Activated T-helper 1 cell treated with anti-CD3 and anti-CD28 coated beads, Interleukin-12 subunit alpha, Interleukin-12 subunit beta, Interleukin-2, Interleukin-4 antibody, amounts not matched to agents 30 ng/mL and 10 ng/mL and 1 ng/mL, durations not matched to agents 14 hours and 24 hours and 36 hours (primary cell): Measurements from ENCODE around the gene TBC1D9. TPM values are rescaled to one million over a fixed set of nuclear protein-coding genes. Genes with fewer than 3 reads are reported as not detected.

Experiments
- DNase-seq: peaks from one replicate; pipeline ENCODE4 v3.0.0; 2021; ENCODE audit warnings: low spot score
- H3K27ac Mint-ChIP-seq: one replicate; pipeline ENCODE4 v1.8.0; 2021; ENCODE audit warnings: mild to moderate bottlenecking, mixed read lengths
- H3K27me3 Mint-ChIP-seq: one replicate; pipeline ENCODE4 v1.8.0; 2022; ENCODE audit warnings: mild to moderate bottlenecking, moderate library complexity, mixed read lengths; ENCODE audit not compliant: insufficient read depth
- H3K36me3 Mint-ChIP-seq: one replicate; pipeline ENCODE4 v1.8.0; 2021; ENCODE audit warnings: low read depth, mixed read lengths
- H3K4me1 Mint-ChIP-seq: one replicate; pipeline ENCODE4 v1.8.0; 2021; ENCODE audit warnings: low read depth, mixed read lengths
- H3K4me3 Mint-ChIP-seq: one replicate; pipeline ENCODE4 v1.8.0; 2021; ENCODE audit warnings: mild to moderate bottlenecking, moderate library complexity, mixed read lengths
- H3K9me3 Mint-ChIP-seq: one replicate; pipeline ENCODE4 v1.8.0; 2021; ENCODE audit warnings: mixed read lengths
- intact Hi-C: fragments of 100-400 bp; cut with micrococcal nuclease; formaldehyde crosslinking; loops from one replicate; pipeline ENCODE4 v1.15.1; 2024
- total RNA-seq: library from RNA; stranded (reverse); gene quantifications from 2 replicates; pipeline ENCODE4 v1.2.3, GENCODE V29; 2022

TBC1D9 gene
- total RNA-seq, 1 donor from 2014 or later: not detected

GRCh38 chr4:140729344-140730049 lies 26.7 kb downstream of the TBC1D9 start:
- Mint-ChIP-seq H3K27ac (no peak overlapping the region), H3K36me3 (no peaks in the 10 kb centered on the region), H3K4me3 (no peak overlapping the region), H3K27me3 (no peaks in the 10 kb centered on the region), H3K4me1 (no peaks in the 10 kb centered on the region), H3K9me3 (no peaks in the 10 kb centered on the region)
- DNase-seq: no peak
- intact Hi-C loops: no loop called here

- Mint-ChIP-seq H3K36me3 (no peaks in the 10 kb centered on the region), H3K4me1 (no peaks in the 10 kb centered on the region), H3K9me3 (no peaks in the 10 kb centered on the region), H3K4me3 (no peak overlapping the region), H3K27ac (no peak overlapping the region), H3K27me3 (peaks cover 2% of the 10 kb centered on the region)
- intact Hi-C loops: no loop called here
- DNase-seq: no peak
Observed at GRCh38 chr4:140726776-140727500, 29.2 kb downstream of the TBC1D9 start.

GRCh38 chr4:140725556-140725955 lies 30.6 kb downstream of the TBC1D9 start:
- H3K36me3 Mint-ChIP-seq: no peaks in the 10 kb centered on the region
- H3K27me3 Mint-ChIP-seq: peaks cover 2% of the 10 kb centered on the region

GRCh38 chr4:140724760-140725159 lies 31.4 kb downstream of the TBC1D9 start:
- no peaks in the 10 kb centered on the region for H3K9me3 Mint-ChIP-seq
- H3K4me1 Mint-ChIP-seq: no peaks in the 10 kb centered on the region
- intact Hi-C loops: no loop called here
- H3K4me3 Mint-ChIP-seq: no peak overlapping the region
- no peaks in the 10 kb centered on the region for H3K36me3 Mint-ChIP-seq
- H3K27ac Mint-ChIP-seq: no peak overlapping the region
- H3K27me3 Mint-ChIP-seq: peaks cover 2% of the 10 kb centered on the region
- DNase-seq: no peak

More at GRCh38 chr4:140725556-140725955, 30.6 kb downstream of the TBC1D9 start:
- H3K9me3 Mint-ChIP-seq: no peaks in the 10 kb centered on the region
- no peak overlapping the region for H3K27ac Mint-ChIP-seq
- no peaks in the 10 kb centered on the region for H3K4me1 Mint-ChIP-seq
- H3K4me3 Mint-ChIP-seq: no peak overlapping the region
- no peak for DNase-seq
- intact Hi-C loops: no loop called here

GRCh38 chr4:140720387-140721304 lies 35.5 kb downstream of the TBC1D9 start:
- Mint-ChIP-seq H3K4me1 (no peaks in the 10 kb centered on the region), H3K27me3 (peaks cover 2% of the 10 kb centered on the region), H3K27ac (no peak overlapping the region), H3K36me3 (no peaks in the 10 kb centered on the region), H3K4me3 (peak overlapping the region; percentile 23), H3K9me3 (no peaks in the 10 kb centered on the region)
- intact Hi-C loops: no loop called here
- no peak for DNase-seq

GRCh38 chr4:140719686-140720085 lies 36.5 kb downstream of the TBC1D9 start:
- no peaks in the 10 kb centered on the region for H3K4me1 Mint-ChIP-seq
- DNase-seq: no peak
- H3K9me3 Mint-ChIP-seq: no peaks in the 10 kb centered on the region
- no peaks in the 10 kb centered on the region for H3K36me3 Mint-ChIP-seq
- H3K4me3 Mint-ChIP-seq: no peak overlapping the region
- peaks cover 2% of the 10 kb centered on the region for H3K27me3 Mint-ChIP-seq
- H3K27ac Mint-ChIP-seq: no peak overlapping the region
- intact Hi-C loops: no loop called here

- no peaks in the 10 kb centered on the region for H3K9me3 Mint-ChIP-seq
- H3K4me3 Mint-ChIP-seq: no peak overlapping the region
- no peak for DNase-seq
- intact Hi-C loops: no loop called here
- no peaks in the 10 kb centered on the region for H3K27me3 Mint-ChIP-seq
- no peak overlapping the region for H3K27ac Mint-ChIP-seq
- H3K4me1 Mint-ChIP-seq: no peaks in the 10 kb centered on the region
- no peaks in the 10 kb centered on the region for H3K36me3 Mint-ChIP-seq
Observed at GRCh38 chr4:140719022-140719421, 37.2 kb downstream of the TBC1D9 start.

GRCh38 chr4:140718241-140718952 lies 37.8 kb downstream of the TBC1D9 start:
- intact Hi-C loops: no loop called here

GRCh38 chr4:140717313-140717712 lies 38.9 kb downstream of the TBC1D9 start:
- Mint-ChIP-seq H3K4me3 (no peak overlapping the region), H3K27ac (no peak overlapping the region), H3K4me1 (no peaks in the 10 kb centered on the region), H3K36me3 (no peaks in the 10 kb centered on the region), H3K9me3 (no peaks in the 10 kb centered on the region), H3K27me3 (no peaks in the 10 kb centered on the region)
- no peak for DNase-seq
- intact Hi-C loops: no loop called here

More at GRCh38 chr4:140718241-140718952, 37.8 kb downstream of the TBC1D9 start:
- Mint-ChIP-seq H3K4me3 (no peak overlapping the region), H3K9me3 (no peaks in the 10 kb centered on the region), H3K4me1 (no peaks in the 10 kb centered on the region), H3K27ac (no peak overlapping the region), H3K27me3 (no peaks in the 10 kb centered on the region), H3K36me3 (no peaks in the 10 kb centered on the region)
- no peak for DNase-seq

GRCh38 chr4:140715119-140715518 lies 41.1 kb downstream of the TBC1D9 start:
- Mint-ChIP-seq H3K27me3 (no peaks in the 10 kb centered on the region), H3K4me1 (no peaks in the 10 kb centered on the region), H3K4me3 (no peak overlapping the region), H3K27ac (no peak overlapping the region), H3K36me3 (no peaks in the 10 kb centered on the region), H3K9me3 (no peaks in the 10 kb centered on the region)
- intact Hi-C loops: no loop called here
- no peak for DNase-seq

- intact Hi-C loops: no loop called here
- no peak overlapping the region for H3K4me3 Mint-ChIP-seq
- no peak for DNase-seq
- H3K36me3 Mint-ChIP-seq: no peaks in the 10 kb centered on the region
- H3K27ac Mint-ChIP-seq: no peak overlapping the region
- H3K27me3 Mint-ChIP-seq: peaks cover 4% of the 10 kb centered on the region
- H3K9me3 Mint-ChIP-seq: no peaks in the 10 kb centered on the region
- no peaks in the 10 kb centered on the region for H3K4me1 Mint-ChIP-seq
Observed at GRCh38 chr4:140711910-140712309, 44.3 kb downstream of the TBC1D9 start.

GRCh38 chr4:140710908-140711622 lies 45.1 kb downstream of the TBC1D9 start:
- Mint-ChIP-seq H3K9me3 (no peaks in the 10 kb centered on the region), H3K4me1 (no peaks in the 10 kb centered on the region), H3K36me3 (no peaks in the 10 kb centered on the region), H3K27me3 (peaks cover 4% of the 10 kb centered on the region), H3K4me3 (no peak overlapping the region), H3K27ac (no peak overlapping the region)
- DNase-seq: no peak
- intact Hi-C loops: no loop called here
